WTC11 (cell line): ENCODE results near the gene SLC35F1. TPM values are rescaled to one million over a fixed set of nuclear protein-coding genes. Genes with fewer than 3 reads are reported as not detected.

Experiments
- ATAC-seq: fragments of 200-7000 bp; cut with Tn5 transposase; 2 replicates; pipeline ENCODE4 v1.10.0; 2021; ENCODE audit warnings: mild to moderate bottlenecking, moderate library complexity
- CTCF ChIA-PET: fragments of 300-600 bp; sonication (Branson Sonifier 250); formaldehyde crosslinking; loops from one replicate; lab custom pipeline; 2021; ENCODE audit warnings: antibody characterized with exemption; lab: Charles Lee
- POLR2A ChIA-PET: fragments of 350-600 bp; sonication (Branson Sonifier 250); formaldehyde crosslinking; loops from one replicate; lab custom pipeline; 2021; ENCODE audit warnings: antibody characterized with exemption; lab: Charles Lee
- DNase-seq: peaks from one replicate; pipeline ENCODE4 v3.0.0; 2021; ENCODE audit warnings: low spot score
- H3K27ac Mint-ChIP-seq: 2 replicates; pipeline ENCODE4 v1.8.0; 2021; ENCODE audit warnings: mixed read lengths
- H3K27me3 Mint-ChIP-seq: 2 replicates; pipeline ENCODE4 v1.8.0; 2021; ENCODE audit warnings: low read depth, mild to moderate bottlenecking, moderate library complexity, mixed read lengths
- H3K36me3 Mint-ChIP-seq: 2 replicates; pipeline ENCODE4 v1.8.0; 2021; ENCODE audit warnings: mixed read lengths
- H3K4me1 Mint-ChIP-seq: 2 replicates; pipeline ENCODE4 v1.8.0; 2022; ENCODE audit warnings: mixed read lengths
- H3K4me3 Mint-ChIP-seq: 2 replicates; pipeline ENCODE4 v1.8.0; 2021; ENCODE audit warnings: mild to moderate bottlenecking, moderate library complexity, mixed read lengths
- H3K9me3 Mint-ChIP-seq: 2 replicates; pipeline ENCODE4 v1.8.0; 2021; ENCODE audit warnings: mixed read lengths
- ATF1 ChIP-seq: sonication (generic); formaldehyde crosslinking; IDR thresholded peaks from 2 replicates; pipeline ENCODE4 v1.8.1; 2023; ENCODE audit warnings: mild to moderate bottlenecking, moderate library complexity, missing genetic modification reagents
- ATF2 ChIP-seq: sonication (generic); formaldehyde crosslinking; IDR thresholded peaks from 2 replicates; pipeline ENCODE4 v1.8.1; 2022; ENCODE audit warnings: low read depth, missing genetic modification reagents, borderline replicate concordance
- ATF3 ChIP-seq: sonication (generic); formaldehyde crosslinking; conservative IDR thresholded peaks from 2 replicates; pipeline ENCODE4 v1.8.1; 2022; ENCODE audit warnings: mild to moderate bottlenecking, missing genetic modification reagents
- CBFB ChIP-seq: sonication (generic); formaldehyde crosslinking; IDR thresholded peaks from 2 replicates; pipeline ENCODE4 v1.8.1; 2022; ENCODE audit warnings: mild to moderate bottlenecking, low read depth, missing genetic modification reagents
- CREB1 ChIP-seq: sonication (generic); formaldehyde crosslinking; IDR thresholded peaks from 2 replicates; pipeline ENCODE4 v1.8.0; 2023; ENCODE audit warnings: mild to moderate bottlenecking, missing genetic modification reagents
- EMX1 ChIP-seq: fragments of 250-450 bp; sonication (Bioruptor Pico); IDR thresholded peaks from 2 replicates; pipeline ENCODE4 v1.8.0; 2021; ENCODE audit warnings: mild to moderate bottlenecking
- FOXP1 ChIP-seq: sonication (generic); formaldehyde crosslinking; IDR thresholded peaks from 2 replicates; pipeline ENCODE4 v1.8.0; 2022; ENCODE audit warnings: missing genetic modification reagents, mild to moderate bottlenecking, moderate library complexity, borderline replicate concordance
- FOXP4 ChIP-seq: sonication (generic); formaldehyde crosslinking; IDR thresholded peaks from 2 replicates; pipeline ENCODE4 v1.8.0; 2022; ENCODE audit warnings: mild to moderate bottlenecking, missing genetic modification reagents
- HMGXB4 ChIP-seq: sonication (generic); formaldehyde crosslinking; IDR thresholded peaks from 2 replicates; pipeline ENCODE4 v1.8.1; 2023; ENCODE audit warnings: mild to moderate bottlenecking, moderate library complexity, missing genetic modification reagents
- JAZF1 ChIP-seq: fragments of 250-450 bp; sonication (Bioruptor Pico); IDR thresholded peaks from 2 replicates; pipeline ENCODE4 v1.9.0; 2021; ENCODE audit warnings: moderate library complexity, mild to moderate bottlenecking, inconsistent platforms
- JUN ChIP-seq: sonication (generic); formaldehyde crosslinking; IDR thresholded peaks from 2 replicates; pipeline ENCODE4 v1.8.0; 2023; ENCODE audit warnings: mild to moderate bottlenecking, missing genetic modification reagents
- KAT7 ChIP-seq: sonication (generic); formaldehyde crosslinking; IDR thresholded peaks from 2 replicates; pipeline ENCODE4 v1.8.1; 2023; ENCODE audit warnings: missing genetic modification reagents, mild to moderate bottlenecking, borderline replicate concordance
- NFATC4 ChIP-seq: fragments of 250-450 bp; sonication (Bioruptor Pico); IDR thresholded peaks from 2 replicates; pipeline ENCODE4 v1.9.0; 2021; ENCODE audit warnings: mild to moderate bottlenecking
- OVOL2 ChIP-seq: fragments of 250-450 bp; sonication (Bioruptor Pico); IDR thresholded peaks from 2 replicates; pipeline ENCODE4 v1.9.0; 2021; ENCODE audit warnings: mild to moderate bottlenecking, borderline replicate concordance
- PRRX2 ChIP-seq: fragments of 250-450 bp; sonication (Bioruptor Pico); IDR thresholded peaks from 2 replicates; pipeline ENCODE4 v1.8.0; 2021; ENCODE audit warnings: mild to moderate bottlenecking
- SMAD4 ChIP-seq: sonication (generic); formaldehyde crosslinking; IDR thresholded peaks from 2 replicates; pipeline ENCODE4 v1.8.0; 2022; ENCODE audit warnings: mild to moderate bottlenecking, missing genetic modification reagents
- TEAD1 ChIP-seq: sonication (generic); formaldehyde crosslinking; IDR thresholded peaks from 2 replicates; pipeline ENCODE4 v1.8.0; 2022; ENCODE audit warnings: mild to moderate bottlenecking, missing genetic modification reagents
- USF1 ChIP-seq: sonication (generic); formaldehyde crosslinking; IDR thresholded peaks from 2 replicates; pipeline ENCODE4 v1.8.0; 2022; ENCODE audit warnings: mild to moderate bottlenecking, missing genetic modification reagents
- ZNF121 ChIP-seq: sonication (generic); formaldehyde crosslinking; IDR thresholded peaks from 2 replicates; pipeline ENCODE4 v1.8.0; 2023; ENCODE audit warnings: missing genetic modification reagents
- ZNF416 ChIP-seq: fragments of 250-450 bp; sonication (Bioruptor Pico); IDR thresholded peaks from 2 replicates; pipeline ENCODE4 v1.9.0; 2021; ENCODE audit warnings: mild to moderate bottlenecking, inconsistent platforms
- ZNF671 ChIP-seq: fragments of 250-450 bp; sonication (Bioruptor Pico); IDR thresholded peaks from 2 replicates; pipeline ENCODE4 v1.8.0; 2021; ENCODE audit warnings: mild to moderate bottlenecking
- total RNA-seq: library from RNA; stranded (reverse); gene quantifications from 3 replicates; pipeline ENCODE4 v1.2.3, GENCODE V29; 2021
- TF ChIP-seq, protein P1 (sequence below): fragments of 200-600 bp; IDR thresholded peaks from 2 replicates; pipeline ENCODE4 v1.8.0; 2022; ENCODE audit warnings: antibody characterized with exemption

SLC35F1 gene
- total RNA-seq, 1 experiment from 2014 or later = 11.0 TPM

GRCh38 chr6:118316796-118317384 lies 409.8 kb downstream of the SLC35F1 start (continued):
- no peak for TF ChIP-seq CREB1
- no peak for TF ChIP-seq HMGXB4 (CRISPR knock-in tag)
- TF ChIP-seq FOXP1 (CRISPR knock-in tag) = no peak
- TF ChIP-seq ZNF121 = no peak
- no peak for TF ChIP-seq ZNF416 (CRISPR knock-in tag)
- TF ChIP-seq EMX1 = no peak
- TF ChIP-seq FOXP4 = no peak
- no peak for TF ChIP-seq ATF2 (CRISPR knock-in tag)
- no peak for TF ChIP-seq USF1 (CRISPR knock-in tag)
- no peak for TF ChIP-seq PRRX2

DNA sequence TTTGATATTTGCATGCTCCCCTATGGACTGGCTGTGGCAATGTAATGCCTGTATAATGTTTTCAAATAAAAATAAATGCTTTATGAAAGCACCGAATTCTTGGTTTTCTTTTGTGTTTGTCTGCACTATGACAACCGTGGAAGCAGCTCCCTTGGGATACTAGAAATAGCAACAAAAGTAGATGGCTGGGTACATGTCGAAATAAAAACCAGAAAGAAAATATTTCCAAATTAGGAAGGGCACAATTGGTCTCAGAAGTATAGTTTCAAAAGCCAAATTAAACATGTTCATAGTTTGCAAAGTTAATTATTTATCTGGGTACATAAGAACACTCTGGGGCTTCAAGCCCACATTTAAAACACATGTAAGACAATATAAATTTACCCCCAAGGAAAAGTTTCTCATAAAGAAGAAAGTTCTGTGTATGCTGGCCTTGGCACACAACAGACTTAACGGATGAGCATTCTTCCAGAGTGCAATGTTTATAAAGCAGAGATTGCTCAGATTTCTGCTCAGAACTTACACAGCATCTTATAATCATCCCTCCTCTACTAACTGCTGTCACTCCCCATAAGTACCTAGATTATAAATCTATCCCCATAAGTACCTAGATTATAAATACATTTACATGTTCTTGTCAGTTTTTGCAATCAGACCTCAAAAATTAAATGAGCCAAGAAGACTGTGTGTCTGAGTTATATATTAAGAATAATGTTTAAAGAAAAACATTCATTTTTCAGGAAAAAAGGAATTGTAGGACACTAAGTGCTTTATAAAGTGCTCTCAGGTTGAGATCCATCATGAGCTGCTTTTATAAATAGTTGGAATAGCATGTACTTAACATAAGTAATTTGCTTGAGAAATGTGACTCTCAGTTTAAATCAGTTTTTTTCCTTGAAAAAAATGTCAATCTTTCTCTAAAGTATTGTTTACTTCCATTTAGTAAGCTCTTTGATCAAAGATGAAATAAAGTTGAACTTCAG lies 410.8 kb downstream of the SLC35F1 start:
- no peak for ATAC-seq
- ChIA-PET CTCF (no interaction called here), POLR2A (interaction anchor here (0.7 kb wide), 1 partner anchor 297 kb away, joined by 3 read pairs; no protein-coding TSS in a partner anchor)
- TF ChIP-seq JUN (CRISPR knock-in tag) = no peak
- TF ChIP-seq NFATC4 (CRISPR knock-in tag) = no peak
- no peak for TF ChIP-seq ATF3 (CRISPR knock-in tag)
- TF ChIP-seq OVOL2 (CRISPR knock-in tag) = no peak
- TF ChIP-seq ATF1 (CRISPR knock-in tag) = no peak
- TF ChIP-seq CBFB = no peak
- no peak for TF ChIP-seq TEAD1 (CRISPR knock-in tag)
- TF ChIP-seq JAZF1 (CRISPR knock-in tag) = no peak
- TF ChIP-seq ZNF121 = no peak
- no peak for TF ChIP-seq KAT7 (CRISPR knock-in tag)
- TF ChIP-seq USF1 (CRISPR knock-in tag) = no peak
- TF ChIP-seq SMAD4 (CRISPR knock-in tag) = no peak
- no peak for TF ChIP-seq ZNF671 (CRISPR knock-in tag)
- TF ChIP-seq, protein P1, sequence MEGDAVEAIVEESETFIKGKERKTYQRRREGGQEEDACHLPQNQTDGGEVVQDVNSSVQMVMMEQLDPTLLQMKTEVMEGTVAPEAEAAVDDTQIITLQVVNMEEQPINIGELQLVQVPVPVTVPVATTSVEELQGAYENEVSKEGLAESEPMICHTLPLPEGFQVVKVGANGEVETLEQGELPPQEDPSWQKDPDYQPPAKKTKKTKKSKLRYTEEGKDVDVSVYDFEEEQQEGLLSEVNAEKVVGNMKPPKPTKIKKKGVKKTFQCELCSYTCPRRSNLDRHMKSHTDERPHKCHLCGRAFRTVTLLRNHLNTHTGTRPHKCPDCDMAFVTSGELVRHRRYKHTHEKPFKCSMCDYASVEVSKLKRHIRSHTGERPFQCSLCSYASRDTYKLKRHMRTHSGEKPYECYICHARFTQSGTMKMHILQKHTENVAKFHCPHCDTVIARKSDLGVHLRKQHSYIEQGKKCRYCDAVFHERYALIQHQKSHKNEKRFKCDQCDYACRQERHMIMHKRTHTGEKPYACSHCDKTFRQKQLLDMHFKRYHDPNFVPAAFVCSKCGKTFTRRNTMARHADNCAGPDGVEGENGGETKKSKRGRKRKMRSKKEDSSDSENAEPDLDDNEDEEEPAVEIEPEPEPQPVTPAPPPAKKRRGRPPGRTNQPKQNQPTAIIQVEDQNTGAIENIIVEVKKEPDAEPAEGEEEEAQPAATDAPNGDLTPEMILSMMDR = no peak

More for the DNA sequence above, 410.8 kb downstream of the SLC35F1 start:
- no peak for DNase-seq
- Mint-ChIP-seq H3K27me3 (no peaks in the 10 kb centered on the region), H3K4me3 (no peak overlapping the region), H3K4me1 (peaks cover 14% of the 10 kb centered on the region; the same call in 1 of the 2 replicates), H3K27ac (no peak overlapping the region), H3K9me3 (no peaks in the 10 kb centered on the region), H3K36me3 (no peaks in the 10 kb centered on the region)
